CD4-positive, alpha-beta T cell (primary cell): Measurements from ENCODE around the gene CACNA2D4. TPM values are rescaled to one million over a fixed set of nuclear protein-coding genes. Genes with fewer than 3 reads are reported as not detected.
A peak's percentile ranks its signal among the peaks of the same experiment; 100 is the strongest.

Experiments
- ATAC-seq: fragments of 200-7000 bp; cut with Tn5 transposase; one replicate; pipeline ENCODE4 v1.10.0; 2022; ENCODE audit warnings: mild to moderate bottlenecking; ENCODE audit not compliant: poor library complexity
- CTCF ChIA-PET: fragments of 350-600 bp; sonication (Branson Sonifier 250); formaldehyde crosslinking; loops from one replicate; lab custom pipeline; 2021; ENCODE audit warnings: antibody characterized with exemption, inconsistent platforms; lab: Charles Lee
- POLR2A ChIA-PET: fragments of 350-600 bp; sonication (Branson Sonifier 250); formaldehyde crosslinking; loops from one replicate; lab custom pipeline; 2021; ENCODE audit warnings: antibody characterized with exemption, inconsistent platforms; lab: Charles Lee
- DNase-seq, 14 experiments: peaks; one replicate each; pipeline ENCODE4 v3.0.0-alpha.2; 2013 to 2020; ENCODE audit warnings: mixed read lengths in 2 of 14
- H3K27ac ChIP-seq, 2 donors: one replicate each; pipeline versions ENCODE4 v1.5.1 to v1.7.0; 2013; ENCODE audit warnings: low read length in 2 of 2, low read depth in 1 of 2, mild to moderate bottlenecking in 1 of 2
- H3K27me3 ChIP-seq, 2 experiments: 1 replicate in 1 of 2; 2 replicates in 1 of 2; pipeline versions ENCODE4 v1.6.1 to v1.7.0; 2013; ENCODE audit warnings: low read length in 2 of 2, control low read depth in 1 of 2, mild to moderate bottlenecking in 1 of 2, moderate library complexity in 1 of 2; ENCODE audit not compliant: insufficient read depth in 2 of 2, control insufficient read depth in 1 of 2
- H3K36me3 ChIP-seq: one replicate; pipeline ENCODE4 v1.6.1; 2013; ENCODE audit warnings: low read length, control low read depth; ENCODE audit not compliant: insufficient read depth
- H3K4me1 ChIP-seq: one replicate; pipeline ENCODE4 v1.6.1; 2013; ENCODE audit warnings: low read length, control low read depth; ENCODE audit not compliant: insufficient read depth
- H3K4me3 ChIP-seq: one replicate; pipeline ENCODE4 v1.5.1; 2013; ENCODE audit warnings: mild to moderate bottlenecking, low read length, moderate library complexity
- H3K9me3 ChIP-seq, 2 experiments: 1 replicate in 1 of 2; 2 replicates in 1 of 2; pipeline versions ENCODE4 v1.6.1 to v1.7.0; 2013; ENCODE audit warnings: low read length in 2 of 2, mild to moderate bottlenecking in 2 of 2, control low read depth in 1 of 2, moderate library complexity in 1 of 2; ENCODE audit not compliant: control insufficient read depth in 1 of 2, insufficient read depth in 1 of 2
- H3K27ac Mint-ChIP-seq: one replicate; pipeline ENCODE4 v1.8.0; 2020; ENCODE audit warnings: mixed read lengths
- H3K27me3 Mint-ChIP-seq: one replicate; pipeline ENCODE4 v1.8.0; 2021; ENCODE audit warnings: mixed read lengths
- H3K36me3 Mint-ChIP-seq: one replicate; pipeline ENCODE4 v1.8.0; 2021; ENCODE audit warnings: low read depth, mixed read lengths
- H3K4me1 Mint-ChIP-seq: one replicate; pipeline ENCODE4 v1.8.0; 2021; ENCODE audit warnings: low read depth, mixed read lengths
- H3K4me3 Mint-ChIP-seq: one replicate; pipeline ENCODE4 v1.8.0; 2020; ENCODE audit warnings: mild to moderate bottlenecking, mixed read lengths
- H3K9me3 Mint-ChIP-seq: one replicate; pipeline ENCODE4 v1.8.0; 2020; ENCODE audit warnings: mixed read lengths
- intact Hi-C, 2 experiments: fragments of 100-400 bp; cut with DNase I in 1 of 2; cut with micrococcal nuclease in 1 of 2; formaldehyde crosslinking; loops; one replicate each; pipeline versions ENCODE4 v1.15.1 to v1.9.0; 2023 to 2025; cut with DNase I, micrococcal nuclease
- total RNA-seq, 174 experiments: library from RNA in 2 of 174; stranded (reverse) in 2 of 174; gene quantifications; one replicate each; pipeline ENCODE4 v1.2.3 and lab custom pipeline; 2021 to 2026
- TF ChIP-seq, protein P1 (sequence below): fragments of 200-600 bp; IDR thresholded peaks from one replicate; pipeline ENCODE4 v1.8.0; 2022; ENCODE audit warnings: antibody characterized with exemption, mild to moderate bottlenecking

The CACNA2D4 gene
- total RNA-seq, 2 experiments from 2014 or later = 10.5 to 11.3 TPM

DNA sequence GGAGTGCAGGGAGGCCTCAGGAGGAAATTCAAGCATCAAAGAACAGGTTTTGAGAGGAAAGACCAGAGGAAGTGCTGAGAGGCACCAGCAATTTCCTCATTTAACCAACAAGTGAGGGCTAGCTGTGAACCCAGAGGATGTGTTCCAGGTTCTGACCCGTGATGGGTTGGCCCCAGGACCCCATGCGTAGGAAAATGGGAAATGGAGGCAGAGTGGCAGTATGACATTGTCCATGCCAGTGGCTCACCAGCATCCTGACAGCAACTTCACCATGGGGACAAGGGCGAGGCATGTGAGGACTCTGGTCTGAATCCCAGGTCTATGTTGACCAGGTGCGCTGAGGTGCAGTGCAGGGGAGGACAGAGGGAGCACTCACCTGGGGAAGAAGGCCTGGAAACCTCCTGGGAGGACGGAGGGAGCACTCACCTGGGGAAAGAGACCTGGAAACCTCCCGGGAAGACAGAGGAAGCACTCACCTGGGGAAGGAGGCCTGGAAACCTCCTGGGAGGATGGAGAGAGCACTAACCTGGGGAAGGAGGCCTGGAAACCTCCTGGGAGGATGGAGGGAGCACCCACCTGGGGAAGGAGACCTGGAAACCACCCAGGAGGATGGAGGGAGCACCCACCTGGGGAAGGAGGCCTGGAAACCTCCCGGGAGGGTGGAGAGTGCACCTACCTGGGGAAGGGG is 6.7 kb upstream of the CACNA2D4 start:
- Histone ChIP-seq H3K4me1 (peaks cover 38% of the 10 kb centered on the region), H3K27me3 (no peaks in the 10 kb centered on the region), H3K36me3 (no peaks in the 10 kb centered on the region), H3K9me3 (no peaks in the 10 kb centered on the region), H3K4me3 (no peak overlapping the region), H3K27ac (no peak overlapping the region)
- H3K4me1 Mint-ChIP-seq = peaks cover 23% of the 10 kb centered on the region
- DNase-seq (no peak), ATAC-seq (no peak)
- H3K36me3 Mint-ChIP-seq = no peaks in the 10 kb centered on the region
- H3K9me3 Mint-ChIP-seq = no peaks in the 10 kb centered on the region
- intact Hi-C loops = no loop called here
- peaks cover 10% of the 10 kb centered on the region for H3K27me3 Mint-ChIP-seq
- TF ChIP-seq, protein P1, sequence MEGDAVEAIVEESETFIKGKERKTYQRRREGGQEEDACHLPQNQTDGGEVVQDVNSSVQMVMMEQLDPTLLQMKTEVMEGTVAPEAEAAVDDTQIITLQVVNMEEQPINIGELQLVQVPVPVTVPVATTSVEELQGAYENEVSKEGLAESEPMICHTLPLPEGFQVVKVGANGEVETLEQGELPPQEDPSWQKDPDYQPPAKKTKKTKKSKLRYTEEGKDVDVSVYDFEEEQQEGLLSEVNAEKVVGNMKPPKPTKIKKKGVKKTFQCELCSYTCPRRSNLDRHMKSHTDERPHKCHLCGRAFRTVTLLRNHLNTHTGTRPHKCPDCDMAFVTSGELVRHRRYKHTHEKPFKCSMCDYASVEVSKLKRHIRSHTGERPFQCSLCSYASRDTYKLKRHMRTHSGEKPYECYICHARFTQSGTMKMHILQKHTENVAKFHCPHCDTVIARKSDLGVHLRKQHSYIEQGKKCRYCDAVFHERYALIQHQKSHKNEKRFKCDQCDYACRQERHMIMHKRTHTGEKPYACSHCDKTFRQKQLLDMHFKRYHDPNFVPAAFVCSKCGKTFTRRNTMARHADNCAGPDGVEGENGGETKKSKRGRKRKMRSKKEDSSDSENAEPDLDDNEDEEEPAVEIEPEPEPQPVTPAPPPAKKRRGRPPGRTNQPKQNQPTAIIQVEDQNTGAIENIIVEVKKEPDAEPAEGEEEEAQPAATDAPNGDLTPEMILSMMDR = no peak
- no peak overlapping the region for H3K4me3 Mint-ChIP-seq
- ChIA-PET POLR2A (no interaction called here), CTCF (no interaction called here)
- no peak overlapping the region for H3K27ac Mint-ChIP-seq

DNA sequence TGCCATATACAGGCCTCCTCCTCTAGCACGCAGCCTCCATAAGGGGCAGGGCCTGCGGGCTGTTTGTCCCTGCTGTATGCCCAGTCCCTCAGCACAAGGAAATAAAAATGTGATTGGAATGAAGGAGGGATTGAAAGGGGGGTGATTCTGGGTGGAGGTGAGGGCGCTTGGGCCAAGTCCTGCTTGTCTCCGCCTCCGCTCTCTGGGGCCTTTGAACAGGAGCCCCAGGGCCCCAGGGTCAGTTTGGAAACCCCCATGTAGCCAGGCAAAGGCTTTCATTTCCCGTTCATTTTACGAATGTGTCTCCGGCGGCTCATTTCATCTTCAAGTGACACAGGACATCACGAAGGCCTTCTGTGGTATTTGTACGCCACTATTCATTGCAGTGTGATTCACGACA is 4.5 kb upstream of the CACNA2D4 start:
- CTCF ChIA-PET = interaction anchor here (0.5 kb wide), 1 partner anchor 72 kb away, joined by 3 read pairs; no protein-coding TSS in a partner anchor
- Mint-ChIP-seq H3K4me1 (peaks cover 17% of the 10 kb centered on the region), H3K4me3 (no peak overlapping the region), H3K27me3 (peaks cover 14% of the 10 kb centered on the region), H3K9me3 (no peaks in the 10 kb centered on the region), H3K36me3 (no peaks in the 10 kb centered on the region), H3K27ac (no peak overlapping the region)
- intact Hi-C loops = no loop called here
- DNase-seq = peak in 1 of 14 experiments; percentile 6
- TF ChIP-seq, protein P1 = no peak
- H3K9me3 ChIP-seq = no peaks in the 10 kb centered on the region
- no peaks in the 10 kb centered on the region for H3K36me3 ChIP-seq
- no peak overlapping the region for H3K4me3 ChIP-seq
- peaks cover 32% of the 10 kb centered on the region for H3K4me1 ChIP-seq
- ATAC-seq = no peak
- H3K27ac ChIP-seq = no peak overlapping the region
- no peaks in the 10 kb centered on the region for H3K27me3 ChIP-seq
- POLR2A ChIA-PET = no interaction called here

DNA sequence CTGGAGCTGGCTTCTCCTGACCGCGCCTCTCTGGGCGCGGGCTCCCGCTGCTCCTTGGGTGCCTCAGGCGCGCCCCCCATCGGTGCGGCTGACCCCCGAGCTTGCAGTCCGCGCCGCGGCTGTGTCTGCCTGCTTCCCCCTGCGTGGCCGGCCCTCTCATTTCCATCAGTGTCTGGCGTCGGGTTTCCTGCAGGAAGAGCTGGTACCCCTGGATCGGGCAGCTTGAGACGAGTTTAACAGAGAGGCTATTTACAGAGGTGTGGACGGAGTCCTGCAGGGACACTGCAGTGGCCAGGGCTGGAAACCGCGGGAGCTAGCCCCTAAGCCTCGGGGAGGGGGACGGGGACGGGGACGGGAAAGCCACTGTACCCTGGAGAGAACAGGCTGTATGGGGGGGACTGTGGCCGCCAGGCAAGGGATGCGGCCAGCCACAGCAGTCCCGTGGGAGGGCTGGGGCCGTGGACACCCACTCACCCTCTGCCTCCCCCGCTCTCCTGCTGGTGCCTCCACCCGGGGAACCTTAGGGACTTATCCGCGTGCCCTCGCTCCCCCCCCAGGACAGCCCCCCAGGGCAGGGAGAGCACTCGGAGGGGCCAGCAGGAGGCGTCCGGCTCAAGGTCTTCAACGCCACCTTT is 3.7 kb upstream of the CACNA2D4 start:
- POLR2A ChIA-PET = no interaction called here
- DNase-seq (peak in 1 of 14 experiments; percentile 68), ATAC-seq (no peak)
- Histone ChIP-seq H3K4me3 (no peak overlapping the region), H3K27me3 (no peaks in the 10 kb centered on the region), H3K36me3 (no peaks in the 10 kb centered on the region), H3K4me1 (peaks cover 35% of the 10 kb centered on the region), H3K9me3 (no peaks in the 10 kb centered on the region), H3K27ac (no peak overlapping the region)
- TF ChIP-seq, protein P1 = no peak
- intact Hi-C loops = no loop called here
- Mint-ChIP-seq H3K4me1 (peaks cover 24% of the 10 kb centered on the region), H3K27ac (no peak overlapping the region), H3K27me3 (peaks cover 14% of the 10 kb centered on the region), H3K36me3 (no peaks in the 10 kb centered on the region), H3K4me3 (no peak overlapping the region), H3K9me3 (no peaks in the 10 kb centered on the region)
- CTCF ChIA-PET = no interaction called here
